Spleen (tissue), 7 donors: ENCODE measurements around the gene SC5D.

Source experiments
- CTCF ChIP-seq, 11 experiments: fragments of 200-600 bp in 7 of 11; fragments of 450-650 bp in 4 of 11; sonication (generic) in 4 of 11; IDR thresholded peaks in 8 of 11; conservative IDR thresholded peaks in 3 of 11; 1 replicate in 7 of 11; 2 replicates in 4 of 11; pipeline versions ENCODE4 v1.4.0 to v1.8.0; 2016 to 2021; ENCODE audit warnings: antibody characterized with exemption in 11 of 11, inconsistent platforms in 4 of 11, mild to moderate bottlenecking in 1 of 11
- POLR2AphosphoS5 ChIP-seq, 3 donors: sonication (generic); formaldehyde crosslinking; IDR thresholded peaks; one replicate each; pipeline ENCODE4 v1.5.1; 2017; ENCODE audit warnings: antibody characterized with exemption in 3 of 3
- donor health status: DM: no; HTN: no; CAD: no; lungs with moderate emphysema.
- donor health status: DM: no; HTN: no; CAD: no.
- donor health status: DM: no; HTN: no; CAD: no.

- TF ChIP-seq POLR2AphosphoS5 (IDR thresholded peaks at IDR 0.05) (peak; percentile 95 to 98 (median 97)), CTCF (IDR thresholded peaks at IDR 0.05 in 8 of 11, conservative IDR thresholded peaks at IDR 0.05 in 3 of 11) (peak in 1 of 11 experiments; percentile 27)
These were observed at the start of gene SC5D for GRCh38 chr11:121292495-121293287.
